ENCODE measurements around the gene HCRTR1.

The HCRTR1 gene

DNA sequence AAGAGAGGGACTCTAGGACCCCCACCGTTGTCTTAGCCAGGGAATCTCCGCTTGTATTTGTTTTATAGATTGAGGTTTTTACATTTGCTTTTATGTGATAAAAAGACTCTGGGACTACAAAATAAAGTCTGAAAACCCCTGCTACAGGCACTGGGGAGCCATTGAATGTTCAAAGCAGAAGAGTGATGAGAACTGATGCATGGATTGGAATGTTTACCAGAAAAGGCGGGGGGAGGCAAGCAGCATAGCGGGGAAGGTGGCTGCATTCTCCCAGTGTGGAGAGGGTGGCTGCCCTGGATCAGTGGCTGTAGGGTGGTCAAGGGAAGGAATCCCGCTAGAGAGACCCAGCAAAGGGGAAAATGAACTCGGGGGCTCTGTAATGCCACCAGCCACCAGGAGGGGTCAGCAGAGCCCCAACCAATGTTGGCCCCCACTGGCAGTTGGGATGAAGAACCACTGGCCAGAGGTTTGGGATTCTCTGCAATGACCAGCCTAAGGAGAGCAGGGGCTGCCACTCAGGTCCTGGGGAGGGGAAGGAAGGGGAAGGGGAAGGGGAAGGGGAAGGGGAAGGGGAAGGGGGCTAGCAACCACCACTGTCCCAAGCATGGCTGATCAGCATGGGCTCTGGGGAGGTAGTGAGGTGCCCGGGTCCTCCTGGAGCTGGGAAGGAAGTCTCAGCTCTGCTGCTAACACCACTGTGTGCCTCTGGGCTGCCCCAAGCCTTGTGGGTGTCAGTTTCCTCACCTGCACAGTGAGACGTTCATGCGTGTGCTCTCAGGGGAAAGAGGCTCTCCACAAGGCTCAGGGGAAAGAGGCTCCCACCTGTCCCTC lies 46.3 kb downstream of the HCRTR1 start:
- DNase-seq (ENCODE audit: low read depth), result no peak
- no peak overlapping the region for H3K4me3 ChIP-seq (ENCODE audit: low read depth, low read length)
- TF ChIP-seq, protein P1, sequence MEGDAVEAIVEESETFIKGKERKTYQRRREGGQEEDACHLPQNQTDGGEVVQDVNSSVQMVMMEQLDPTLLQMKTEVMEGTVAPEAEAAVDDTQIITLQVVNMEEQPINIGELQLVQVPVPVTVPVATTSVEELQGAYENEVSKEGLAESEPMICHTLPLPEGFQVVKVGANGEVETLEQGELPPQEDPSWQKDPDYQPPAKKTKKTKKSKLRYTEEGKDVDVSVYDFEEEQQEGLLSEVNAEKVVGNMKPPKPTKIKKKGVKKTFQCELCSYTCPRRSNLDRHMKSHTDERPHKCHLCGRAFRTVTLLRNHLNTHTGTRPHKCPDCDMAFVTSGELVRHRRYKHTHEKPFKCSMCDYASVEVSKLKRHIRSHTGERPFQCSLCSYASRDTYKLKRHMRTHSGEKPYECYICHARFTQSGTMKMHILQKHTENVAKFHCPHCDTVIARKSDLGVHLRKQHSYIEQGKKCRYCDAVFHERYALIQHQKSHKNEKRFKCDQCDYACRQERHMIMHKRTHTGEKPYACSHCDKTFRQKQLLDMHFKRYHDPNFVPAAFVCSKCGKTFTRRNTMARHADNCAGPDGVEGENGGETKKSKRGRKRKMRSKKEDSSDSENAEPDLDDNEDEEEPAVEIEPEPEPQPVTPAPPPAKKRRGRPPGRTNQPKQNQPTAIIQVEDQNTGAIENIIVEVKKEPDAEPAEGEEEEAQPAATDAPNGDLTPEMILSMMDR (IDR thresholded peaks at IDR 0.05; ENCODE audit: low read depth, low read length, missing control alignments), result peak; percentile 95

DNA sequence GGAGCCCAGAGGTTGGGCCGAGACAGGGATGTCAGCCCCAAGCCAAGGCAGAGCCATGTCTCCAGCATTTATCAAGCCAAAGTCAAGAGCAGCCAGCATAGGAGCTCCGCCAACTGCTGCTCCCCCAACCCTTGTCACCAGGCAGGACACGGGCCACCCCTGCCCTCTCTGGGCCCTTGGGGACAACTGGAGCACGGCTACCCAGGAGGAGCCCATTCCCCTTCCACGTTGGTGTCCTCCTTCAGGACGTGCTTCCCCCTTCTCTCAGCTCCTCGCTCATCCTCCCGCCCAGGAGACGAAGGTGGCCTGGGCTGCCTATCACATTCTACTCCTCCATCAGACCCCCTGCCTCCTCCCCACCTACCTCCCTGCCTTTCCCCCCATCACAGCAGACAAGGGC lies 47.0 kb downstream of the HCRTR1 start:
- TF ChIP-seq, protein P1 (IDR thresholded peaks at IDR 0.05; ENCODE audit: low read depth, low read length, missing control alignments), result no peak

DNA sequence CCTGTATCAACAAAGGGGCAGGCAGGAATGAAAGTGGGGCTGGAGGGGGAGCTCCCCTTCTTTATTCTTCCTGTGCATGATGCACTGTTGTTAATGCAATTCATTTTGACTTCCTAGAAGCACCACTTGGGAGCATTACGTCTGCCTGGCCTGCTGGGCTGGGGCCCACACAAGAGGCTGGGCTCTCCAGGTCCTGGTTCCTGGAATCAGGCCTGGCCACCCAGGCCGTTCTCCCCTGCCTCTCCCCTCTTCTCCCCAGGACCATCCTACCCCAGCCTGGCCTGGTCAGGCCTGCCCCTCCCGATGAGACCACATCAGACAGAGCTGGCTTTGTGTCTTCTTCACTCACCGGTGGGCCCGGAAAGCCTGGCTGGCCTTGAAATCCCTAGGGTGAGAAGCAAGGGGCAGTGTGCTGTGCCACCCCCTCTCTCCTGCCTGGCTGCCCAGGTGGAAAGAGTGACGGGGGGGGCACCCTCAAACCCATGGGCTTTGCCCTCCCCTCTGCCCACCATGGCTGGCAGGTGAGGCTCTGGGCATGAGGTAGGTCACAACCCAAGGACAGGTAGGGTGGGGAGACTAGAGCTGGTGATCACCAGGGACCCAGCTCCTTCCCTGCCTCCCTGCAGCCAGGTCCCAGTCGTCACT lies 47.9 kb downstream of the HCRTR1 start:
- TF ChIP-seq, protein P1 (IDR thresholded peaks at IDR 0.05; ENCODE audit: low read depth, low read length, missing control alignments), result no peak
- no peak for DNase-seq (ENCODE audit: low read depth)
- H3K4me3 ChIP-seq (ENCODE audit: low read depth, low read length), result no peak overlapping the region

More for the DNA sequence above, 47.0 kb downstream of the HCRTR1 start:
- DNase-seq (ENCODE audit: low read depth), result no peak
- no peak overlapping the region for H3K4me3 ChIP-seq (ENCODE audit: low read depth, low read length)

DNA sequence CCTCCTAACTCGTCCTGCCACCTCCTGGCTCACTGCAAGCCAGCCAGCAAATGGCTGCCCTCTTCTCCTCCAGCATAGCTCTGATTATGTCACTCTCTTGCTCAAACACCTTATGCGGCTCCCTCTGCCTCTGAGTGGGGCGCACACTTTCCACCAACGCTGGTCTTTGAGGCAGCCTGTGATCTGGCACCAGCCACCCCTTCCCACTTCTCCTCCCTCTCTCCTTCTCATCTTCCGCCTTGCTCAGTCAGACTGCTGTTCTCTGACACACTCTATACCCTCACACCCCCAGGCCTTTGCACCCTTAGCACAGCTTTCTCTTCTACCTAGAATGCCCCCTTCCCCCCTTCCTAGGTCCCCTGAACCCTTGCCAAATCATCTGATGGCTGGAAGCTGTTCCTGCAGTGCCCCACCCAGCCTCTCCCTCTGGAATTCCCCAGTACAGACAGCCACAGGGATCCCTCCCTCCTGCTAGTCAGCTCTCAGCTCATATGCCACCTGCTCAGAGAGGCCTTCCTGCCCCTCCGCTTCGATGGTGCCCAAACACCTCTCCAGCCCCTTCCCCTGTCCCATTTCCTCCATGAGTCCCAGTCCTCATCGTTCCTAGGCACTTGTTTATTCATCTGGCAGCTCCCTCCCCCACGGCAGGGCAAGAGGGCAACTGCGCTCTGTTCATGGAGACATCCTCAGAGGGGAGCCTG lies 48.9 kb downstream of the HCRTR1 start:
- TF ChIP-seq, protein P1 (IDR thresholded peaks at IDR 0.05; ENCODE audit: low read depth, low read length, missing control alignments), result no peak
- no peak overlapping the region for H3K4me3 ChIP-seq (ENCODE audit: low read depth, low read length)
- DNase-seq (ENCODE audit: low read depth), result no peak

DNA sequence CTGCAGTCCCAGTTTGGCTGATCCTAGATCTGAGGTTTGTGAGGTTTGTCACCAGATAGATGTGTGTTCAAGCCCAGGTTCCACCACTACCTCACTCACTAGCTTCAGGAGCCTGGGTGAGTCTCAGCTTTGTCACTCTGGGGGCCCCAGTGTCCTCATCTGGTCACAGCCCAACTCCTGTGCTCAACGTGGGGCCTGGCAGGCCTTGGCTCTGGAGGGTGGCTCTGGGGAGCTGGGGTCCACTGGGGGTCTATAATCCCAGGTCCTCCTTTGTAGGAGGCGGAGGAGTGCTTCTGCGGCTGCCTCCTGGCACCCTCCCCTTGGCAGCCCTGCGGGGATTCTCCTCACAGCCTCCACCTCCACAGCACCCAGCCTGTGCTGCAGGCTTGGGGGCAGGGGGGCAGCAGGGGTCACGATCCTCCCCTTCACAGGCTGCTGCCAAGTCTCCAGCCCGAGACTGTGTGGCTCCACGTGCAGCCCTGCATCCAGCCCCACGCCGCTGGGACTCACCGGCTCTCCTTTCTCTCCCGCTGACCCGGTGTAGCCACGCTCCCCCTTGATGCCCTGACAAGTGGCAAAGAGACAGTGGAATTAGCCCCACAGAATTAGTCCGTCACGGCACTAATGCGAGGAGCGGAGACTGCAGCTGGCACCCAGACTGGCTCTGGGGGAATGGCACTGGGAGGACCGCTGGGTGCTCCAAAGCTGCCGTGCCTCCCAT lies 49.7 kb downstream of the HCRTR1 start:
- no peak overlapping the region for H3K4me3 ChIP-seq (ENCODE audit: low read depth, low read length)
- DNase-seq (ENCODE audit: low read depth), result no peak
- TF ChIP-seq, protein P1 (IDR thresholded peaks at IDR 0.05; ENCODE audit: low read depth, low read length, missing control alignments), result no peak

DNA sequence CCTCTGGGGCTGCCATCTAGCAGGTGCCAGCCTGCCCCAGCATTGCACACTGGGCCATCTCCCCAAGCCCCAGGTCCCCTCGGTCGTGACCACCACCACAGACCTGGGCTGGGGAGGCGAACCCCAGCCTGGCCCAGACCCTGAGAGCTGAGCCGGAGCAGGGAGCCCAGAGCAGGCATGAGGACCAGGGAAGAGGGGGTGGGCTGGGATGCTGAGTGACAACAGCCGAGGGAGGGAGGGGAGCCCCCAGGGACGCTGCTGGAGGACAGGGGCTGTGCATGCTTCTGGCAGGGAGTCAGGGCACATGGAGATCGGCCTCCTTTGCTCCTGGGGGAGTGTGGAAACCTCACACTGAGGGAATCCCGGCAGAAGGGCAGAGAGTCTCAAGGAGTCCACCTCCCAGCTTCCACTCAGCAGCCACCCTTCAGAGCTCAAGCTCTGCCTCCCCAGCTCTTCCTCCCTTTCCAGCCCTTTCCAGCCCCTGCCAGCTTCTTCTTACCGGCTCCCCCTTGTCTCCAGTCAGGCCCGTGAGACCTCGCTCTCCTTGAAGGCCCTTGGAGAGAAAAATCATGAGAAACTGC lies 50.9 kb downstream of the HCRTR1 start:
- TF ChIP-seq, protein P1 (IDR thresholded peaks at IDR 0.05; ENCODE audit: low read depth, low read length, missing control alignments), result no peak
- H3K4me3 ChIP-seq (ENCODE audit: low read depth, low read length), result no peak overlapping the region
- no peak for DNase-seq (ENCODE audit: low read depth)

Data from GM12864 (cell line).